Measurements from ENCODE around the gene GPR171.

GPR171 gene

GRCh38 chr3:151152455-151153079 lies 50.4 kb downstream of the GPR171 start:
- Histone ChIP-seq H3K27ac (ENCODE audit: low read length) (no peak overlapping the region), H3K36me3 (ENCODE audit: control insufficient read depth in 2 of 2, insufficient read depth in 2 of 2, low read length in 2 of 2) (no peaks in the 10 kb centered on the region)

More at GRCh38 chr3:151152455-151153079, 50.4 kb downstream of the GPR171 start:
- Histone ChIP-seq H3K9ac (ENCODE audit: low read length in 2 of 2) (no peak overlapping the region), H3K27me3 (ENCODE audit: control insufficient read depth in 1 of 2, insufficient read depth in 2 of 2, low read length in 2 of 2) (no peaks in the 10 kb centered on the region), H3K4me3 (ENCODE audit: low read length in 2 of 2) (no peak overlapping the region), H3K4me1 (ENCODE audit: control insufficient read depth, insufficient read depth, low read length) (no peaks in the 10 kb centered on the region), H3K9me3 (ENCODE audit: control insufficient read depth in 2 of 2, low read length in 2 of 2) (no peaks in the 10 kb centered on the region)

Data from stomach smooth muscle (tissue), 2 donors.